Measurements from ENCODE around the gene ADCY4. TPM values are rescaled to one million over a fixed set of nuclear protein-coding genes. Genes with fewer than 3 reads are reported as not detected.

The ADCY4 gene
- total and polyA plus RNA-seq, 2 of the 8 experiments (the other 6 are each of a cell fraction or from before 2014, with no cell fraction given), result 0.27 to 0.35 TPM

GRCh38 chr14:24342889-24343288, 8.0 kb upstream of the ADCY4 start:
- Histone ChIP-seq H3K23me2 (ENCODE audit: low read depth, low read length) (peaks cover 8% of the 10 kb centered on the region; the same call in 1 of the 2 replicates), H2BK12ac (ENCODE audit: low read depth, low read length) (no peak overlapping the region), H3K9me3 (ENCODE audit: insufficient read depth in 2 of 2, low read depth in 1 of 2, low read length in 1 of 2) (no peaks in the 10 kb centered on the region), H3K27ac (ENCODE audit: low read depth, low read length) (no peak overlapping the region), H2AFZ (ENCODE audit: low read length) (no peak overlapping the region), H4K20me1 (replicated peaks in 1 of 2; ENCODE audit: control insufficient read depth in 1 of 2, insufficient read depth in 2 of 2, low read length in 2 of 2) (no peaks in the 10 kb centered on the region), H2BK5ac (ENCODE audit: low read depth, low read length) (no peak overlapping the region), H2AK5ac (ENCODE audit: low read depth, low read length) (no peak overlapping the region), H3K23ac (ENCODE audit: insufficient read length) (no peak overlapping the region), H3K79me2 (ENCODE audit: control insufficient read depth in 1 of 2, insufficient read depth in 2 of 2, low read length in 2 of 2) (no peaks in the 10 kb centered on the region), H3K4me3 (ENCODE audit: extremely low read depth in 1 of 4, insufficient read depth in 2 of 4, low read depth in 3 of 4, low read length in 4 of 4) (no peak overlapping the region), H3K36me3 (ENCODE audit: control insufficient read depth in 2 of 4, insufficient read depth in 4 of 4, low read length in 3 of 4) (no peaks in the 10 kb centered on the region), H4K8ac (ENCODE audit: extremely low read depth, insufficient read depth, low read length) (no peak overlapping the region), H3K27me3 (replicated peaks in 1 of 4; ENCODE audit: control insufficient read depth in 3 of 4, extremely low read depth in 1 of 4, insufficient read depth in 3 of 4, low read length in 3 of 4) (peaks cover 27 to 40% (median 38%) of the 10 kb centered on the region in 4 experiments), H3K14ac (ENCODE audit: insufficient read length) (no peak overlapping the region), H3K56ac (replicated peaks; ENCODE audit: insufficient read length, low read depth, low read length) (no peak overlapping the region), H4K91ac (replicated peaks; ENCODE audit: insufficient read length, low read length) (no peak overlapping the region), H3K9ac (replicated peaks in 1 of 4; ENCODE audit: extremely low read depth in 1 of 4, low read depth in 3 of 4, low read length in 3 of 4) (no peak overlapping the region), H2BK120ac (replicated peaks; ENCODE audit: low read depth, low read length) (no peak overlapping the region), H3K18ac (ENCODE audit: extremely low read depth, low read length) (no peak overlapping the region), H4K5ac (ENCODE audit: insufficient read length, low read depth, low read length) (no peak overlapping the region), H3K79me1 (ENCODE audit: low read depth, low read length) (no peaks in the 10 kb centered on the region), H2BK20ac (ENCODE audit: low read length) (no peak overlapping the region), H3K4me1 (replicated peaks in 1 of 4; ENCODE audit: control insufficient read depth in 3 of 4, insufficient read depth in 4 of 4, low read length in 3 of 4) (peaks cover 0 to 5% (median 0%) of the 10 kb centered on the region in 4 experiments; a peak in 2 of 7 replicates), H3K4me2 (ENCODE audit: insufficient read depth in 1 of 2, low read depth in 2 of 2, low read length in 2 of 2) (no peak overlapping the region), H3K4ac (replicated peaks; ENCODE audit: insufficient read length, low read depth, low read length) (no peak overlapping the region), H2BK15ac (ENCODE audit: low read length) (no peak overlapping the region)
- POLR2A ChIA-PET (ENCODE audit: partially characterized antibody), result no interaction called here
- CTCF ChIA-PET (ENCODE audit: partially characterized antibody), result interaction anchor here (1.0 to 27.8 kb wide), 3 partner anchors 19 to 85 kb away, joined by 4 to 664 read pairs (median 5); partner anchors contain the start of genes CBLN3 and KHNYN
- FAIRE-seq (no peak), DNase-seq (ENCODE audit: low read depth in 1 of 2, low spot score in 2 of 2) (no peak)
- 94% methylated on average over 4 of the region's 4 CpGs; no CpG with 5 or more reads in 1 of the 2 experiments for WGBS, 2 experiments (ENCODE audit: extremely low coverage in 1 of 2, insufficient coverage in 1 of 2, insufficient read length in 1 of 2, insufficient replicate concordance in 2 of 2, low coverage in 1 of 2, low lambda C conversion rate in 2 of 2, missing lambda C conversion rate in 1 of 2)
